HG02970 (cell line): ENCODE data around the gene DNM1.
"Not testable (repeated sequence)": the region's sequence is repeated elsewhere in the genome, so short reads cannot be mapped to it uniquely, and the experiment has no call there.

Experiments
- ATAC-seq: cut with Tn5 transposase; IDR thresholded peaks from one replicate; pipeline ENCODE4 v1.9.1; 2021; ENCODE audit warnings: mild to moderate bottlenecking, moderate library complexity, moderate number of reproducible peaks; ENCODE audit not compliant: unreplicated experiment, low FRiP score

DNM1 gene

DNA sequence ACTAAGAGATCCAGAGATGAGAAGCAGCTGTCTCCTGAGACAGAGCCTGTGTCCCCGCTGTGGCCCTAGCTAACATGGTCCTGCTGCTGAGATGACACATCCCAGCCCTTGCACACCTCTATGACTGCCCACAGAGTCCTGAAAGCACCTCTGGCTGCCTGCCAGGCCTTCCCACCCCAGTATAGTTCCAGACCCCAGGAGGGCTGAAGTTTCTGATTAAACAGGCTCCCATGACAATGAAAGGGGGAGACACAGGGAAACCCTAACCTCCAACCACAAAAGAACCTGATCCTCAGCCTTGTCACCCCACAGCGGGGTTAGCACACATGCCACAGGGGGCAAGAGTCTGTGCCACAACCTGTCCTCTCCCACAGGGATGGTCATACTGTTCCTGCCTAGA lies 27.5 kb upstream of the DNM1 start:
- no peak for ATAC-seq

DNA sequence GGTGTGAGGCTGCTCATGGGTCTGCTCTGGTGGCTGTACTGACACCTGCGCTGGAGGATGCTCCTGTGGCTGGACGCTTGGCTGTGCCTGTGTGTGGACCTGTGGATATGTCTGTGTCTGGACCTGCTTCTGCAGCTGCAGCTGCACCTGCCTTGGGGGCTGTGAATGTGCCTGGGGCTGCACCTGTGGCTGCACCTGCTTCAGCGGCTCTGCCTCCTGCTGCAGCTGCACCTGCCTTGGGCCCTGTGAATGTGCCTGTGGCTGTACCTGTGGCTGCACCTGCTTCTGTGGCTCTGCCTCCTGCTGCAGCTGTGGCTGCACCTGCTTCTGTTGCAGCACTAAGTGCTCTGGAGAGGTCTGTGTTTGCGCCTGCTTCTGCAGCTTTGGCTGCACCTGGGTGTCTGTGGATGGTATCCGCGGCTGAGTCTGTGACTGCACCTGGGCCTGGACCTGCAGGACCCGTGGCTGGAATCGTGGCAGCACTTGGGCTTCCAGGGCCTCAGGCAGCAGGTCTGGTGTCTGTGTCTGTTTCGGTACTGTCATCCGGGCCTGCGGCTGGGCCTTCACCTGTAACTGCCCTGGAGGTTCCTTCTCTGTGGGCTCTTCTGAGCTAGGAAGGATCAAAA lies 24.3 kb upstream of the DNM1 start:
- ATAC-seq: no peak

DNA sequence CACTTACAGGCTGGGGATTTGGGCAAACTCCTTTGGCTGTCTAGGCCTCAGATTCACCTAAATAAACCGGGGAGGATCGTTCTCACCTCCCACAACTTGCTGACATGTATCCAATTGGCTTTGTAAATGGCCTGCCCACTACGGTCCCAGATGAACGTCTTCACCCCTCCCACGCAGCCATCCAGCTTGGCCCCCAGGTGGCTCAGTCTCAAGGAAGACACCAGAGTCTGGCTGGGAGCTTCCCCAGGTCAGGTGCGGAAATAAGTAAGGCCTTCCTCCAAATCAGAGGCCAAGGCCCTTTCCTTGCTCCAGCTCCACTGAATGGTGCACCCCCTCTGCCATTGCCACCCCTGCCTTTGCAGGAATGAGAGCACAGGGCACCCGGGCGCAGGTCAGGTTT lies 23.2 kb upstream of the DNM1 start:
- ATAC-seq: no peak

DNA sequence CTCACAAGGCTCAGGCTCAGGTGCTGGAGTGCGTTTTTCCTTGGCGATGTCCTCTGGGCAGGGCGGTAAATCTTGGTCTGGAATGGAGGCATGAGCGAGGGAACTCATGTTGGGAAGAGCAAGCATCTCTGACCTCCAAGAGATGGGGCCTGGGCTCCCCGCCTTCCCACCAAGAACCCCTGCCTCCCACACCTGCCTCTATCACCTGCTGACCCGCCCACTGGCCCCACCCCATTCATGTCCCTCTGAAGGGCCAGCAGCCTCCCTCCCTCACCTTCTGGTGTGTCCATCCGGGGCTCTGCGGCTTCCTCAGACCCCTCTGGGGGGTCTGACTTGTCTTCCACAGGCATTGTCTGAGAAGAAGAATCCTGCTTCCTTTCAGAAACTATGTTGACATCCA lies 22.7 kb upstream of the DNM1 start:
- no peak for ATAC-seq

DNA sequence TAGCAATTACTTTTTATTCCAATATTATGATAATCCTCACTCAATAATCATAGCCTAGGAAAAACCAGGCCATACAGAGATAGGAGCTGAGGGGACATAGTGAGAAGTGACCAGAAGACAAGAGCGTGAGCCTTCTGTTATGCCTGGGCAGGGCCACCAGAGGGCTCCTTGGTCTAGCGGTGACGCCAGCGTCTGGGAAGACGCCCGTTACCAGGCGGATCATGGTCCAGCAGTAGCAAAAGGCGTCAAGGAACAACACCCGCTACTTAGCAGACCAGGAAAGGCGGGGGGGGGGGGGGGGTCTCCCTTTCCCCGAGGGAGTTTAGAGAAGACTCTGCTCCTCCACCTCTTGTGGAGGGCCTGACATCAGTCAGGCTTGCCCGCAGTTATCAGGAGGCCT lies 21.7 kb upstream of the DNM1 start:
- not testable (repeated sequence) for ATAC-seq

DNA sequence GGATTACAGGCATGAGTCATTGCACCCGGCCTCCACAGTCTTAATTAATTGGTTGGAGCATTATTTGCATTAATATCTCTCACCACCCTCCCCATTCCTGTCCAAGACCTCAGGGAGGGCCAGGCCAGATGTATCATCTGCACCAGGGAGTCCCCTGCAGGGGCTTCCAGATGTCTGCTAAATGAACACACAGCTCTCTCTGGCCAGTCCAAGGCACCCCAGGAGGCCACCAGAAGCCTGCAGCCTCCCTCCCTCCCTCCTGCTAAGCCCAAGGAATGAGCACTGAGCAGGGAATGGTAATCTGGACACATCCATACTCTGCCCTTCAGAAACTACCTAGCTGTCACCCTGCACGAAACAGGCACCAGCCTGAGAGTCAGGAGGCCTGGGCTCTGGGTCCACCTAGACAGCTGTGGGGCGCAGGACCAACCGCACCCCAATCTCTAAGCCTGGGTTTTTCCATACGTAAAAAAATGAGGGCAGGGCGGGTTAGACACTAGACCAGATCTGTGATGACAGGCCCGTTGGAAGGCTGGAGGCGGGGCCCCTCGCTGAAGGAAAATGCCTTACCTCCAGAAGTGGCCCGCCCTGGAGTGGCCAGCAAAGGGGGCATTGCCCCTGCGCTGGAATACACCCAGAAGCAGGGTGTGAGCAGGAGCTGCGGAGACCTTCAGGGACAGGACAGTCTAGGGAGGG lies 20.1 kb upstream of the DNM1 start:
- ATAC-seq: no peak

DNA sequence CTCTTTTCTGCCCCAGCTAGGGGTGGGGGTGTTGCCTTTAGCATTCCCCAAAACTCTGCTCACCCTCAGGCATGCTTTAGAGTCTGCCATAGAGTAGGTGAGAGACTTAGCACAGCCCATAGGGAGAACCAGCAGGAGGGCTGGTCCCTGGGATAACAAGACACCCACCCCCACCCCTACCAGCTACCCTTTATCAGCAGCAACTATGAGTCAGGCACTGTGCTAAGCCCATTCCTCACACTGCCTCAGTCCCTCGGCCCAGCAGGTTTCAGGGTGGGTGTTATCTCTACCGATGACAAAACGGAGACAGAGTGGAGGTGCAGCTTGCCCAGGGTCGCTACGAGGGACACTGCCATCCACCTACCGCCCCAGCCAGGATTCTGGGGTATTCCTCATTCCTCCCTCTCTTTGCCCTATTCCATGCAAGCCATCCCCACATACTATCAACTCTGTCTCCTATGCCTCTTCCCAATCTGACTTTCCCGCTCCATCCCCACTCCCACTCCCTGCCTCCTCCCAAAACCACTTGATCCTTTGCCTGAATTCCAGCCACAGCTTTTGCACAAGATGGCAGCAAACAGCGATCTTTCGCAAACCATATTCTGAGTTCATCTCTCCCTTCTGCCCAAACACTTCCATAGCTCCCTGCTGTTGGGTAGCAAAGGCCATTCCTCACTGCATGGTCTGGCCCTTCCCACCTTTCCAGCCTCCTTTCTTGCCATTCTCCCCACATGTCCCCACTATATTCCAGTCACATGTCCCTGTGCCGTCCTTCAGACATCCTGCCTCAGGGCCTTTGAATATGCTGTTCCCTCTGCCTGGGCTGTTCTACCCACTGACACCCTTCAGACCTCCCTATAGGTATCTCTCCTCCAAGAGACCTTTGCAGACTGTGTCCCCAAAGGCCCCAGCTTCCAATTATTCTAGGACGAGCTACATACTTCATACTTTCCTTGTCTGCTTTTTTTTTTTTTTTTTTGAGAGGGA lies 16.9 kb upstream of the DNM1 start:
- ATAC-seq: no peak

DNA sequence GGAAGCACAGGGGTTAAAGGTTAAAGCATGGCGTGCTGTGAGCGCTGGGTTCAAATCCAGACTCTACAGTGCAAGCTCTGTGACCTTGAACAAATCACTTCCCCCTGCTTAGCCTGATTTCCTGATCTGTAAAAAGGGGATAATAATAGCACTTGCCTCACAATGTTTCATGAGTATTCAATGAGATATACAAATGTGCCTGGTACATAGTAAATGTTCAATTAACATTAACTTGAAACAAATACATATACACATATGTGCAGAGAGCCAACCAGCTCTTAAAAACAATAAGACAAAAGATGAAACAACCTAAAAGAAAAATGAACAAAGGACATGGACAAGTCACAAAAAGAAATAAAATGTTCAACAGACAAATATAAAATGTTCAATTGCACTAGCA lies 15.8 kb upstream of the DNM1 start:
- ATAC-seq: no peak

DNA sequence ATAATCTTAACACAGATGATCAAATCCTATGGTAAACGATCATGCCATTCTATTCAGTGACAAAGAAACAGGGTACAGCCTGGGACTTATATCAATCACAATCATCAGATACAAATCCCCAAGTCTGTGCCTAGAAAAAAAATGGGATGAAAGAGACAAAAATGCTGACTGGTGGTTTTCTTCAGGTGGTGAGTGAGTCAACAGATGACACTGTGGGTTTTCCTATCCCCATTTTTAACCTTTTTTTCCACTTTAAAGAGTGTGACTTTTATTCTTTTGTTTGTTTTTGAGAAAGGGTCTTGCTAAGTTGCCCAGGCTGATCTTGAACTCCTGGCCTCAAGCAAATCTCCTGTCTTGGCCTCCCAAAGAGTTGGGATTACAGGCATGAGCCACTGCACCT lies 15.0 kb upstream of the DNM1 start:
- no peak for ATAC-seq

DNA sequence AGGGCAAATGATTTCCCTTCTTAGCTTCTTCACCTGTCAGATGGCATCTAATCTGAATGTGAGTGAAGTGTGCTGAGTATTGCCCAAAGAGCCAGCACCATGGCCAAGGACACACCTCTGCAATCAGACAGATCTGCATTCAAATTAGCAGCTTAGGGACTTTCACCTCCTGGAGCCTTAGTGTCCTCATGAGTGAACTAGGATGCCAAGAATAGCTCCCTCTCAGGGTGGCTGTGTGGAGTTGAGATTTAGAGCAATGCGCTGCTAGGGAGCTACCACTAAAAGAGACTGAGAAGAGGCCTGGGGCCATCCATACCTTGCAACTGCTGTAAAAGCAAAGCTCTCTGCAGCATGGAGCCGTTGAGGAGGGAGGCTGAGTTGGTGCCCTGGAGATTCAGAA lies 13.2 kb upstream of the DNM1 start:
- no peak for ATAC-seq

DNA sequence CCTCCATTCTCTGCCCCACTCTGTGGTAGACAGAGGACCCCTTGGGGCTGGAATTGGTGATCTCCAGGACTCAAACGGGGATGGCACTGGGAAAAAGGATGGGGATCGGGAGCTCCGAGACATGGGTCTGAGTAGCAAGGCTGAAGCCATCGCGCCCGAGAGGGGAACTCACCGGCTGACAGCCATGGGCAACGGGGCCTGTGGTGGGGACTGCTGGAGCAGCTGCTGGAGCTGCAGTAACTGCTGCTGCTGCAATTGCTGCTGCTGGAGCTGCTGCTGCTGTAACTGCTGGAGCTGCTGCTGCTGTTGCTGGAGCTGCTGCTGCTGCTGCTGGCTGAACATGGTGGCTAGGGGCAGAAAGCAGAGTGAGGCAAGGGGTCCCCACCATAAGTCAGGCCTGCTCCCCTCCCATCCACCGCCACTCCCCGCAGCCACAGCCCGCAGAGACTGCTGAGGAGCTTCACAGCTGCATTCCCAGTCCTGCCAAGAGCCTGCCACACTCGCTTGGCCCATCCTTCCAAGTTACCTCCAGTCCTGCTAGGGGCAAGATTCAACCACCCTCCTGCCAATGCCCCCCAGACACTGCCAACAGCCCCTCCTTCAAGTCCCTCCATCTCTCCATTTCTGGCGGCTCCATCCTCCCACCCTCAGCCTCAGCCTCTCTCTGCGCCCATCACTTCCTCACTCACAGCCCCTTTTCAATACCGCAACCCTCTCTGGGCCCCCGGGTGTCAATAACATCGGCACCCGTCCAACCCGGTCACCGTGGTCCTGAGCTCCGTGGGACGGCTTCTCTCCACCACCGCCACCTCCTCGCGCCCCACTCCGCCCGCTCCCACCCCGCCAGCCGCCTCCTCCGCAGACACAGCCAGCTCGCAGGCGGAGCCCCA lies 12.4 kb upstream of the DNM1 start:
- peak; percentile 14 for ATAC-seq

DNA sequence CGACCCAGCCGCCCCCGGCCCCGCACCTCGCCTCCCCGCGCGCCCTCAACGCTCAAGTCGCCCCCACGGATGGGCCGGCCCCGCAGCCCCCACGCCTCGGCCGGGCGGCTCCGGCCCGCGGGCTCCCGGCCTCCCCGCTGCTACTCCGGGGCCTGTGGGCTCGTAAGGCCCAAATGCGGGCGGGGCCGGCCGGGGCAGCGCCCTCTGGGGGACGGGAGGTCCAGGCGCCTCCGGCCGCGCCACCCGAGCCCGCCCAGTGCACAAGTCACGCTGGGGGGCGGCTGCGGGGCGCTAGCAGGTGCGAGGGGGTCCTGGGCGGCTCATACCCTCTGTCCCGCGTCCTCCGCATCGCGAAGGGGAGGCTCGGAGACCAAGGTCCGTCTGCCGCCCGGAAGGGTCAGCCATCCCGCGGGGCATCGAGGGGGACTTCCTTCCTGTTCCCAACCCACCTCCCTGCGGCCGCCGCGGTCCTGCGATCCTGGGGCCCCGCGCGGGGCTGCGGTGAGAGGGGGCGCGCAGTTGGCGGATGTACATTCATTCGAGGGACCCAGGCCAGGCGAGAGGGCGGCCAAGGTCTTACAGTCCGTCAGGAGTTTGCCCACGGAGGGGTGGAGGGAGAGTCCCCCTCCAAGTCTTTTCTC lies 11.7 kb upstream of the DNM1 start, which contains the start of gene CIZ1:
CIZ1 (minus strand) TSS at position 167 of the 641 bp plus-strand sequence. CDS start 715 bp downstream, outside the sequence.
- peak; percentile 76 for ATAC-seq

DNA sequence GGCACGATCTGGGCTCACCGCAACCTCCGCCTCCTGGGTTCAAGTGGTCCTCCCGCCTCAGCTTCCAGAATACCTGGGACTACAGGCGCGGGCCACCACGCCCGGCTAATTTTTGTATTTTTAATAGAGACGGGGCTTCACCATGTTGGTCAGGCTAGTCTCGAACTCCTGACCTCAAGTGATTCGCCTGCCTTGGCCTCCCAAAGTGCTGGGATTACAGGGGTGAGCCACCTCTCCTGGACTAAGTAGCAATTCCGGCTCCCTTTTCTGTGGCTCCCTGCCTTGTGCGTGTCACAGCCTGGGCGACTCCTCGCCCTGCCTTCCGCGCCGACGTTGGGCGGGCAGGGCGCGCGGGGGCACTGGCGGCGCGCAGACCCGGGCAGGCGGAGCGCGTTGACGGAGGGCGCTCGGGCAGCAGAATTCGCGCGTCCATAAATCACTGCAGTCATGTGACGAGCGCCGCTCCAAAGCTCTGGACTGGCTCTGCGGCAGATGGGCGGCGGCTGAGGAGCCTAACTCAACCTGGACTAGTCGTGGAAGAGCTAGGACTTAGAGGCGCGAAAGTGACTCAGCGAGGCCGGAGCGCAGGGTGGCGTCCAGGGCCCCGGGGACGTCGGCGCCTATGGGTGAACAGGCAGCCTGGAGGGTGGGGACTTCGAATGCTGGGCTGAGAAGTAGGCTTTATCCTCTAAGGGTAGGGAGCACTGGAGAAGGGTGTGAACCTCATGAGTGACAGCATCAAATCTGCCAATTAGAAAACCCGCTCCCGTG lies 10.4 kb upstream of the DNM1 start:
- ATAC-seq: no peak

DNA sequence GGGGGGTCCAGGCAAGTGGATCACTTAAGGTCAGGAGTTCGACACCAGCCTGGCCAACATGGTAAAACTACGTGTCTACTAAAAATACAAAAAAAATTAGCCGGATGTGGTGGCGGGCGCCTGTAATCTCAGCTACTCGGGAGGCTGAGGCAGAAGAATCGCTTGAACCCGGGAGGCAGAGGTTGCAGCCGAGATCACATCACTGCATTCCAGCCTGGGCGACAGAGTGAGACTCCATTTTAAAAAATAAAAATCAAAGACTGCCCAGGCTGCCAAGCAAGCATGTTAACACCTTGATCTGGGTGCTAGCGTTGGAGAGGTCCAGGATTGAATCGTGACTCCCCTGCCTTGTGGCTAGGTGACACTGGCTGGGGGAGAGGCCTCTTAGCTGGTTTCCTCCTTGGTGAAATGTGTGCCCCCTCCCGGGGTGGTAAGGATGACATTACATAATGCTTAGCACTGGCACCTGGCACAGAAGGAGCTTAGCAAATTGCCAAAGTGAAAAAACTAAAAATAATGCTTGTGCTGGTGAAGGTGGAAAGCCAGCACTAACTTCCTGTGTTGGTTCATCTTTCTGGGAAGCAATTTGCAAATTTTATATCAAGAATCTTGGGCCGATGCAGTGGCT lies 9.6 kb upstream of the DNM1 start:
- ATAC-seq: no peak

DNA sequence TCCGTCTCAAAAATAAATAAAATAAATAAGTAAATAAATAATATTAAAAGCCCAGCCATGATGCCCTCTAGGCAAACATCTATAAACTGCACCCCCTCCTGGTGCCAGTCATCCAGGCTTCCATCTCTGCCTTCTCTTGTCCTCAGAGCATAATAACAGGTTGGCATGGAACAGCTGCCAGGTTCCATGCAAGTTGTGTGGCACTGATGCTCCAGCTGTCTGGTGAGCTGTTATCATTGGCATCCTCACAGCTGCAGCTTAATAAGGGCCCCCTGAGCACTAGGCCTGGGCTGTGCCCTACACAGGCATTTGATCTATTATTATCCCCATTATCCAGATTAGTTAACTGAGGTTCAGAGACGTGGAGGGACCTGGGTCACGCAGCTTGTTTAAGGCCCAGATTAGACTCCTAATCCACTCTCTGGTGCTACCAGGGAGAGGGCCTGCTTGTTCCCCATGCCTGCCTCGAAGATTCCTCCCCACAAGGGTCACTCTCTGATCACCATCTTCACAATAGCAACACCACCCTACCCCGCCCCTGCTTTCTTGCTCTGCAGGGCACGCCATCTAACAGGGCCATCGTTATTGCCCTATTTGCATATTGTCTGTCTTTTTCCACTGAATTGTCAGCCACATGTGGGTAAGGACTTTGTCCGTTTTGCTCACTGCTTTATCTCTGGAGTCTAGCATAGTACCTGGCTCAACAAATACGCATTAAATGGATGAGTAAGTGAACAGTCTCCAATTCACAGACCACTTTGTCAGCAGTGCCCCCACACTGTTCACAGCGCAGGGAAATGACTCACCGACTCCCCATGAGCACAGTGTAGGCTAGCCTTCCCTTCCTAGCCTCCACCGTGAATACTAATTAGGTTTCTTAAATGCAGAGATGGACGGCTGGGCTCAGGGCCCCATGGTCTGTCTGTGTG lies 1.5 kb upstream of the DNM1 start:
- ATAC-seq: no peak

DNA sequence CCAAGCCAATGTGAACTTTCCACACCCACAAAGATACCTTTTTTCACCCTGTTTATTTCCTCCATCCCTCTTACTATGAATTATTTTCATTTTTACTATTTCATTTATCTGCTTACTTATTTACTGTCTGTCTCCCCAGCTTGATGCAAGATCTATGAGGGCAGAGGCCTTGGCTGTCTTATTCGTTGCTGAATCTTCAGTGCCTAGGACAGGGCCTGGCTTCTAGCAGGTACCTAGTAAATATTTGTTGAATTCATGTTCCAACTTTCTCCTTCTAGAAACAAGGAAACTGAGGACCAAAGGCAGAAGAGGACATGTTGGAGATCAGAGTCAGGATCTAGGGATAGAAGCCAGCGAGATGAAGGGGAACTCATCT lies 543 bp upstream of the DNM1 start:
- no peak for ATAC-seq

DNA sequence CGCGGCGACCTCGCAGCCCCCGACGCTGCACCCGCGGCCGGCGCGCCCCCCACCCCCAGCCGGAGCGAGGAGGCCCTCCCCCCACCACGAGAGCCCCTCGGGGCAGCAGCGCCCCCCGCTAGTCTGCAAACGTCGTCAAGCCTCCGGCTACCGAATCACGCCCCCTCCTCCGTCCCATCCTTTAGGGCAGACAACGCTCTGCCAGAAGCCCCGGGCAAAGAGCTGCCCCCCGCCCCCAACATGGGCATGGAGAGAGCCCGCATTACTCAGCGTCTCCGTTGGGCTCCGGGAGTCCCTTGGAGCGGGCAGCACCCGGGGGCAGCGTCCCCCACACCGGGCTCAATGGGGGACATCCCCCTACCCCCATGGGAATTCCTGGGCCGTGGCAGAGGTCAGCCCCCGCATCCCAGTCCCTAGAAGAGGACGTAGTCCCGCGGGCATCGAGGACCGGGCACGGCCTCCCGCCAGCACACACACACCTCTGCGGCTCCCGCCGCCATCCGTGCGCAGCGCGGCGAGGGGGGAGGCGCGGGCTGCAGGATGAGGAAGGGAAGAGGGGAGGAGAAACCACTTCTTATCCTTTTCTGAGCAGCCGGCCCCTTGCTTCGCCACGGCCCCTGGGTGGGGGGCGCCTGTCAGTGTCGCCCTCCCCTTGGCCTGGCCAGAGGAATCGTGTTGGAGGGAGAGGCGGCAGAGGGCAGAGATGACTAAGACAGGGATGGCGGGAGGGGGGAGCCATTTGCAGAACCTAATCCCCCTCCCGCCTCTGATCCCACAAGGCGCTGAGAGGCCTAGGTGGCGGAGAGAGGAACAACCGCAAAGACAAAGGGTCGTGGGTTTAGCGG lies 750 bp downstream of the DNM1 start:
- ATAC-seq: no peak
